Hepatocyte (in vitro differentiated cells): ENCODE measurements around the gene DNAH17. TPM values are rescaled to one million over a fixed set of nuclear protein-coding genes. Genes with fewer than 3 reads are reported as not detected.

Experiments used
- DNase-seq: peaks from one replicate; pipeline ENCODE4 v3.0.0-alpha.2; 2016; ENCODE audit warnings: low spot score
- H2AFZ ChIP-seq: fragments of 200-600 bp; sonication (generic); 2 replicates; pipeline ENCODE4 v1.6.0; 2016; ENCODE audit warnings: antibody characterized with exemption, mild to moderate bottlenecking
- H3K27ac ChIP-seq: fragments of 200-600 bp; sonication (generic); 2 replicates; pipeline ENCODE4 v1.5.1; 2016; ENCODE audit warnings: mild to moderate bottlenecking
- H3K27me3 ChIP-seq: fragments of 200-600 bp; sonication (generic); 2 replicates; pipeline ENCODE4 v1.6.1; 2016
- H3K36me3 ChIP-seq: fragments of 200-600 bp; sonication (generic); replicated peaks from 2 replicates; pipeline ENCODE4 v1.5.1; 2016; ENCODE audit warnings: low read depth; ENCODE audit not compliant: insufficient read depth
- H3K4me1 ChIP-seq: fragments of 200-600 bp; sonication (generic); 2 replicates; pipeline ENCODE4 v1.5.1; 2016; ENCODE audit warnings: mild to moderate bottlenecking, moderate library complexity; ENCODE audit not compliant: insufficient read depth
- H3K4me2 ChIP-seq: fragments of 200-600 bp; sonication (generic); 2 replicates; pipeline ENCODE4 v1.6.0; 2016
- H3K4me3 ChIP-seq: fragments of 200-600 bp; sonication (generic); 2 replicates; pipeline ENCODE4 v1.5.1; 2016; ENCODE audit warnings: mild to moderate bottlenecking
- H3K79me2 ChIP-seq: fragments of 200-600 bp; sonication (generic); 2 replicates; pipeline ENCODE4 v1.6.0; 2017; ENCODE audit warnings: mild to moderate bottlenecking
- H3K9me2 ChIP-seq: fragments of 200-600 bp; sonication (generic); replicated peaks from 2 replicates; pipeline ENCODE4 v1.6.0; 2017; ENCODE audit warnings: mild to moderate bottlenecking; ENCODE audit not compliant: insufficient read depth
- H3K9me3 ChIP-seq: fragments of 200-600 bp; sonication (generic); 2 replicates; pipeline ENCODE4 v1.5.1; 2016; ENCODE audit warnings: low read depth, mild to moderate bottlenecking
- H4K20me1 ChIP-seq: fragments of 200-600 bp; sonication (generic); 2 replicates; pipeline ENCODE4 v1.6.0; 2016; ENCODE audit warnings: mild to moderate bottlenecking; ENCODE audit not compliant: insufficient read depth, poor library complexity, severe bottlenecking
- EZH2 ChIP-seq: fragments of 200-600 bp; sonication (generic); IDR thresholded peaks from 2 replicates; pipeline ENCODE4 v1.6.1; 2016; ENCODE audit warnings: antibody characterized with exemption, mild to moderate bottlenecking, borderline replicate concordance
- EZH2phosphoT487 ChIP-seq: fragments of 200-600 bp; sonication (generic); IDR thresholded peaks from one replicate; pipeline ENCODE4 v1.6.1; 2018; ENCODE audit warnings: antibody characterized with exemption, mild to moderate bottlenecking, low read depth, moderate library complexity; ENCODE audit not compliant: unreplicated experiment, severe bottlenecking
- WGBS: methylation state at CpG from one replicate; pipeline ENCODE4 v1.1.6; 2016; ENCODE audit warnings: low lambda C conversion rate; ENCODE audit errors: missing lambda C conversion rate; 5-methylcytosine and 5-hydroxymethylcytosine counted together
- polyA plus RNA-seq: library from polyadenylated mRNA; unstranded; fragments of >200 nt; fragmentation: Nextera tagmentation; extraction: Ambion mirVana; gene quantifications from 2 replicates; pipeline ENCODE4 v1.2.1, GENCODE V29; 2016
- total RNA-seq: library from RNA; depleted of rRNA; stranded (reverse); fragments of >200 nt; gene quantifications from 2 replicates; pipeline ENCODE4 v1.2.3, GENCODE V29; 2014
- TF ChIP-seq, protein P1 (sequence below): fragments of 200-600 bp; sonication (generic); IDR thresholded peaks from 2 replicates; pipeline ENCODE4 v1.5.1; 2016; ENCODE audit warnings: antibody characterized with exemption, mild to moderate bottlenecking; ENCODE audit not compliant: poor library complexity

DNAH17 gene
- total and polyA plus RNA-seq, 2 experiments from 2014 or later, result 0.20 to 1.5 TPM

DNA sequence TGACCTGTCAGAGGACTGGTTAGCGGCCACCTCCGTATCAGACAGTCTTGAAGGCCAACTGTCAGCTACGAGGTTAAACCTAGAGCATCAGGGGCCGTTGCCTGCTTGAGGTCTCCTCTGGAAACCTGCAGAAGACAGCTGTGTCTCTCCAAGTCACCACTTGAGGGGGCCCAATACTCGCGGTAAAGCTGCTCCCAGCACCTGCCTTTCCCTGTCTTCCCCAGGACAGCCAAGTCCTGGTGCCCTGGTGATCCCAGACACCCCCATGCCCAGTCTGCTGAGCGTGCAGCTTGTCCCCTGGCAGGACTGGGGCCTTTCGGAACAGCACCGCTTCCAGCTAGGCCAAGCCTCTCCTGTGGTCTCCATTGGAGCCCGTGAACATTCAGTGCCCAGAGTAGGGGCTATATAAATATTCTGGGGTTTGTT lies 80.1 kb downstream of the DNAH17 start:
- Histone ChIP-seq H2AFZ (no peak overlapping the region), H3K4me1 (no peaks in the 10 kb centered on the region), H3K27me3 (no peaks in the 10 kb centered on the region), H3K4me2 (no peak overlapping the region), H3K9me2 (no peaks in the 10 kb centered on the region), H3K36me3 (no peaks in the 10 kb centered on the region), H3K4me3 (no peak overlapping the region), H3K9me3 (no peaks in the 10 kb centered on the region), H4K20me1 (no peaks in the 10 kb centered on the region), H3K27ac (no peak overlapping the region), H3K79me2 (no peaks in the 10 kb centered on the region)
- peak; percentile 88 for DNase-seq
- TF ChIP-seq EZH2, result no peak
- TF ChIP-seq, protein P1, sequence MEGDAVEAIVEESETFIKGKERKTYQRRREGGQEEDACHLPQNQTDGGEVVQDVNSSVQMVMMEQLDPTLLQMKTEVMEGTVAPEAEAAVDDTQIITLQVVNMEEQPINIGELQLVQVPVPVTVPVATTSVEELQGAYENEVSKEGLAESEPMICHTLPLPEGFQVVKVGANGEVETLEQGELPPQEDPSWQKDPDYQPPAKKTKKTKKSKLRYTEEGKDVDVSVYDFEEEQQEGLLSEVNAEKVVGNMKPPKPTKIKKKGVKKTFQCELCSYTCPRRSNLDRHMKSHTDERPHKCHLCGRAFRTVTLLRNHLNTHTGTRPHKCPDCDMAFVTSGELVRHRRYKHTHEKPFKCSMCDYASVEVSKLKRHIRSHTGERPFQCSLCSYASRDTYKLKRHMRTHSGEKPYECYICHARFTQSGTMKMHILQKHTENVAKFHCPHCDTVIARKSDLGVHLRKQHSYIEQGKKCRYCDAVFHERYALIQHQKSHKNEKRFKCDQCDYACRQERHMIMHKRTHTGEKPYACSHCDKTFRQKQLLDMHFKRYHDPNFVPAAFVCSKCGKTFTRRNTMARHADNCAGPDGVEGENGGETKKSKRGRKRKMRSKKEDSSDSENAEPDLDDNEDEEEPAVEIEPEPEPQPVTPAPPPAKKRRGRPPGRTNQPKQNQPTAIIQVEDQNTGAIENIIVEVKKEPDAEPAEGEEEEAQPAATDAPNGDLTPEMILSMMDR, result peak; percentile 84
- 23% methylated on average over 10 of the region's 10 CpGs for WGBS

DNA sequence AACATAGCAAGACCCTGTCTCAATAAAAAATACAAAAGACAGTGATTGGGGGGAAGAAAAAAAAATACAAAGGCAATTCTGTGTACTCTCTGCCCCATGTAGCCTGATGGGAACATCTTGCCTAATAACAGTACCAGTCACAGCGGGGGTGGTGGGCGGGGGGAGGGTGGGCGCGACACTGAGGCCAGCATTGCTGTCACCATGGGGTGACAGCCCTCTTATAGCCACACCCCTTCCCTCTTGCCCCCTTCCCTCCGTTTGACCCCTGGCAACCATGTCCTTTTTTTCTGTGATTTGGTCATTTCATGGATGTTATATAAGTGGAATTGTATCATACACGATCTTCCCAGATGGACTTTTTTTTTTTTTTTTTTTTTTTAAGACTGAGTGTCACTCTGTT lies 80.9 kb downstream of the DNAH17 start:
- H3K27ac ChIP-seq, result no peak overlapping the region
- H3K4me3 ChIP-seq, result no peak overlapping the region
- H3K9me2 ChIP-seq, result no peaks in the 10 kb centered on the region
- H3K79me2 ChIP-seq, result no peaks in the 10 kb centered on the region
- H2AFZ ChIP-seq, result no peak overlapping the region
- H3K27me3 ChIP-seq, result no peaks in the 10 kb centered on the region
- no peaks in the 10 kb centered on the region for H3K36me3 ChIP-seq
- no peaks in the 10 kb centered on the region for H3K4me1 ChIP-seq
- no peak for DNase-seq
- H3K4me2 ChIP-seq, result no peak overlapping the region
- H4K20me1 ChIP-seq, result no peaks in the 10 kb centered on the region
- 86% methylated on average over 6 of the region's 6 CpGs for WGBS
- TF ChIP-seq EZH2phosphoT487 (no peak), EZH2 (no peak)
- TF ChIP-seq, protein P1, result no peak
- no peaks in the 10 kb centered on the region for H3K9me3 ChIP-seq

DNA sequence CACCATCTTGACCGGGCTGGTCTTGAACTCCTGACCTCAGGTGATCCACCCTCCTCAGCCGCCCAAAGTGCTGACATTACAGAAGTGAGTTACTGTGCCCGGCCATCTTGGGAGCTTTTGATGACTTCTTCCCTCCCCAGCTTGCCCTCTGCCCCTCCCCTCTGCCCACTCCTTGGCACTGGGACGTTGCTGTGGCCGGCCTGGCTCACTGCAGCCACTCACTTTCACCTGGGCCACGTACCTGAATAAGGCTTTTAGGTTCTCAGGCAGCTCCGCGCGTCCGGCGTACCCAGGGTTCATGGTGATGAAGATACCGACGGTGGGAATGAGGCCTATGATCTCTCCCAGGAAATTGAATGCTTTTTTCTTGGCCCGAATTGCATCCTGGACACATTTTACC lies 81.6 kb downstream of the DNAH17 start:
- Histone ChIP-seq H2AFZ (no peak overlapping the region), H3K27ac (no peak overlapping the region), H3K79me2 (no peaks in the 10 kb centered on the region), H3K4me2 (no peak overlapping the region), H3K9me2 (no peaks in the 10 kb centered on the region), H3K27me3 (no peaks in the 10 kb centered on the region), H3K4me1 (no peaks in the 10 kb centered on the region), H4K20me1 (no peaks in the 10 kb centered on the region), H3K9me3 (no peaks in the 10 kb centered on the region), H3K4me3 (no peak overlapping the region), H3K36me3 (no peaks in the 10 kb centered on the region)
- no peak for TF ChIP-seq EZH2phosphoT487
- TF ChIP-seq, protein P1, result no peak
- TF ChIP-seq EZH2, result no peak
- DNase-seq, result no peak
- 90% methylated on average over 13 of the region's 14 CpGs for WGBS
